ENCODE measurements around the gene MFN1.

DNA sequence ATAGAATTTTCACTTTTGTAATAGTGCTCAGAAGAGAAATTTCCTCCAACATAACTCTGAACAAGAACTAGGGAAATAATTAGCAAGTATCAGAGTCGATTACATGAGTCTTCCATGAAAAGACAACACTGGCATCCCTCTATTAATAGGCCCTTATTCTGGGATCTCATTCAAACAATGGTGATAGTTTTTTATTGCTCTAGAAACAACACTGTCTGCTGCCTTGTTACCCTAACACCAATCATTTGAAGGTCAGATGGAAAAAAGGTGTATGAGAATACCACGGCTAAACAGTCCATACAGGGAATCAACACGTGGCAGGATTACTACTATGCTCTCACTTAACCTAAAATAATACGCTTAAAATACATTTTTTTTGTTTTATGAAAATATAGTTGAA is 67.9 kb downstream of the MFN1 start:
- TF ChIP-seq, protein P1, sequence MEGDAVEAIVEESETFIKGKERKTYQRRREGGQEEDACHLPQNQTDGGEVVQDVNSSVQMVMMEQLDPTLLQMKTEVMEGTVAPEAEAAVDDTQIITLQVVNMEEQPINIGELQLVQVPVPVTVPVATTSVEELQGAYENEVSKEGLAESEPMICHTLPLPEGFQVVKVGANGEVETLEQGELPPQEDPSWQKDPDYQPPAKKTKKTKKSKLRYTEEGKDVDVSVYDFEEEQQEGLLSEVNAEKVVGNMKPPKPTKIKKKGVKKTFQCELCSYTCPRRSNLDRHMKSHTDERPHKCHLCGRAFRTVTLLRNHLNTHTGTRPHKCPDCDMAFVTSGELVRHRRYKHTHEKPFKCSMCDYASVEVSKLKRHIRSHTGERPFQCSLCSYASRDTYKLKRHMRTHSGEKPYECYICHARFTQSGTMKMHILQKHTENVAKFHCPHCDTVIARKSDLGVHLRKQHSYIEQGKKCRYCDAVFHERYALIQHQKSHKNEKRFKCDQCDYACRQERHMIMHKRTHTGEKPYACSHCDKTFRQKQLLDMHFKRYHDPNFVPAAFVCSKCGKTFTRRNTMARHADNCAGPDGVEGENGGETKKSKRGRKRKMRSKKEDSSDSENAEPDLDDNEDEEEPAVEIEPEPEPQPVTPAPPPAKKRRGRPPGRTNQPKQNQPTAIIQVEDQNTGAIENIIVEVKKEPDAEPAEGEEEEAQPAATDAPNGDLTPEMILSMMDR (IDR thresholded peaks at IDR 0.05): no peak
- TF ChIP-seq ZFX (IDR thresholded peaks at IDR 0.05; ENCODE audit: borderline replicate concordance): no peak
